Esophagus mucosa (tissue), 1 donor: ENCODE results near the gene BRIP1. TPM values are rescaled to one million over a fixed set of nuclear protein-coding genes. Genes with fewer than 3 reads are reported as not detected.
"Not testable (repeated sequence)": the region's sequence is repeated elsewhere in the genome, so short reads cannot be mapped to it uniquely, and the experiment has no call there.

Experiments
- ATAC-seq: fragments of 200-7000 bp; cut with Tn5 transposase; one replicate; pipeline ENCODE4 v1.9.1; 2020
- total RNA-seq: library from RNA; stranded (reverse); gene quantifications from one replicate; pipeline ENCODE4 v1.2.4, GENCODE V29; 2023
- donor health status: DM: yes; HTN: yes; CAD: no.

The BRIP1 gene
- total RNA-seq, 1 donor from 2014 or later, result 3.9 TPM

GRCh38 chr17:61689610-61690180, 173.6 kb downstream of the BRIP1 start:
- ATAC-seq, result no peak

DNA sequence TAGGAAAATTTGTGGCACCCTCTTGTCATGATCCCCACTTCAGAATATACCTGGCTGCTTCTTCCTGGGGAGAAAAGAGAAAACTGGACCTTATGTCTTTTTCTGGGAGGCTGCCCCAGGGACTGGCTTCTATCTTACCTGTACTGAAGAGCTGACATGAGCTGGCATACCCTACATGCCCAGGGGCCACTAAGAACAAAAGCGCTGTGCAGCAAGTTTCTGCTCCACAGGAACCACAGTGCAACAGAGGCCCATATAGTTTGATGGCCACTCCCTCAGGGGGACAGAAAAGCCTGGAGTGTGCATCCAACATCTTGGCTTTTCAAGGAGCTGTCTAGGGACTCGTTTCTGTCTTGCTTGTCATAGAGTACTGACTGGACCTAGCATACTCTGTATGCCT, 175.6 kb downstream of the BRIP1 start:
- no peak for ATAC-seq

GRCh38 chr17:61686113-61686512, 177.2 kb downstream of the BRIP1 start:
- no peak for ATAC-seq

GRCh38 chr17:61684818-61685217, 178.5 kb downstream of the BRIP1 start:
- ATAC-seq, result no peak

DNA sequence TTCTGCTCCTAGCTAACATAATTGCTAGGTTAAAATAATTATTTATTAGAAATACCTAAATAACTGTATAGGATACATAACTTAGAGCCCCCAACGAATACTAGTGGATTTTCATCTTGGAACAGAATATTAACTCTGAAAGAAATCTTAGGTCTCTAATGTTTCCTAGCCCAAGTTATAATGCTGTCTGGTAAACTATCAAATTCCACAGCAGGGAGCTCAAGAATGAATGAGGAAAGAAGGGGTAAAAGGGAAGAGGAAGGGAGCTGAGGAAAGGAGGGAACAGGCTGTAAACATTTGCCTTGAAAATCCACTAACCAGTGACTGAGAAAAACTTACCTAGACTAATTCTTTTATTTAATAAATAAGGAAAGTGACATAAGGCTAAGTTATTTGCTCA, 179.2 kb downstream of the BRIP1 start:
- no peak for ATAC-seq

- no peak for ATAC-seq
Observed at GRCh38 chr17:61683466-61683865, 179.9 kb downstream of the BRIP1 start.

- ATAC-seq, result no peak
Observed at GRCh38 chr17:61680921-61681320, 182.4 kb downstream of the BRIP1 start.

DNA sequence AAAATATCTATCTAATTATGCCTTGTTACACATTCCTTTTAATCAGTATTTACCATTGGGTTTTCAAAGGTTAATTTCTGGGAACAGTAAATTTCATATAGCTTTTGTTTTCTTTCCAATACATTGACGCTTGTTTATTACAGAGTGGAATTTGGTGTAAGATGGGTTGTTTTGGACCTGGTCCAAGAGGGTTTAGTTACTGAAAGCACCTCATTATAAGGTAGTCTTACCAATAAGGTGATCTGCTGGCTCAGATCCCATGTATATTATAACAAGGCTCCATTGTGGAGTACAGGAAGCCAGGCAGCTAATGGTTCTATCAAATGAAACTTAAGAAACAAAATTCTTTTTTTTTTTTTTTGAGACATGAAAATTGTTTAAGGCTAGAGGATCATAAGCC, 185.0 kb downstream of the BRIP1 start:
- no peak for ATAC-seq

GRCh38 chr17:61677150-61677811, 186.0 kb downstream of the BRIP1 start:
- ATAC-seq, result not testable (repeated sequence)

DNA sequence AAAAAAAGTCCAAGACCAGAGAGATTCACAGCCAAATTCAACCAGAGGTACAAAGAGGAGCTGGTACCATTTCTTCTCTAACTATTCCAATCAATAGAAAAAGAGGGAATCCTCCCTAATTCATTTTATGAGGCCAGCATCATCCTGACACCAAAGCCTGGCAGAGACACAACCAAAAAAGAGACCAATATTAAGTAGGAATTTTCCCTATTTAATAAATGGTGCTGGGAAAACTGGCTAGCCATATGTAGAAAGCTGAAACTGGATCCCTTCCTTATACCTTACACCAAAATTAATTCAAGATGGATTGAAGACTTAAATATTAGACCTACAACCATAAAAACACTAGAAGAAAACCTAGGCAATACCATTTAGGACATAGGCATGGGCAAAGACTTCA, 186.8 kb downstream of the BRIP1 start:
- not testable (repeated sequence) for ATAC-seq

DNA sequence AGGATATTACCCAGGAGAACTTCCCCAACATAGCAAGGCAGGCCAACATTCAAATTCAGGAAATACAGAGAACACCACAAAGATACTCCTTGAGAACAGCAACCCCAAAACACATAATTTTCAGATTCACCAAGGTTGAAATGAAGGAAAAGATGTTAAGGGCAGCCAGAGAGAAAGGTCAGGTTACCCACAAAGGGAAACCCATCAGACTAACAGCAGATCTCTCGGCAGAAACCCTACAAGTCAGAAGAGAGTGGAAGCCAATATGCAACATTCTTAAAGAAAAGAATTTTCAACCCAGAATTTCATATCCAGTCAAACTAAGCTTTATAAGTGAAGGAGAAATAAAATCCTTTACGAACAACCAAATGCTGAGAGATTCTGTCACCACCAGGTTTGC, 188.7 kb downstream of the BRIP1 start:
- not testable (repeated sequence) for ATAC-seq

DNA sequence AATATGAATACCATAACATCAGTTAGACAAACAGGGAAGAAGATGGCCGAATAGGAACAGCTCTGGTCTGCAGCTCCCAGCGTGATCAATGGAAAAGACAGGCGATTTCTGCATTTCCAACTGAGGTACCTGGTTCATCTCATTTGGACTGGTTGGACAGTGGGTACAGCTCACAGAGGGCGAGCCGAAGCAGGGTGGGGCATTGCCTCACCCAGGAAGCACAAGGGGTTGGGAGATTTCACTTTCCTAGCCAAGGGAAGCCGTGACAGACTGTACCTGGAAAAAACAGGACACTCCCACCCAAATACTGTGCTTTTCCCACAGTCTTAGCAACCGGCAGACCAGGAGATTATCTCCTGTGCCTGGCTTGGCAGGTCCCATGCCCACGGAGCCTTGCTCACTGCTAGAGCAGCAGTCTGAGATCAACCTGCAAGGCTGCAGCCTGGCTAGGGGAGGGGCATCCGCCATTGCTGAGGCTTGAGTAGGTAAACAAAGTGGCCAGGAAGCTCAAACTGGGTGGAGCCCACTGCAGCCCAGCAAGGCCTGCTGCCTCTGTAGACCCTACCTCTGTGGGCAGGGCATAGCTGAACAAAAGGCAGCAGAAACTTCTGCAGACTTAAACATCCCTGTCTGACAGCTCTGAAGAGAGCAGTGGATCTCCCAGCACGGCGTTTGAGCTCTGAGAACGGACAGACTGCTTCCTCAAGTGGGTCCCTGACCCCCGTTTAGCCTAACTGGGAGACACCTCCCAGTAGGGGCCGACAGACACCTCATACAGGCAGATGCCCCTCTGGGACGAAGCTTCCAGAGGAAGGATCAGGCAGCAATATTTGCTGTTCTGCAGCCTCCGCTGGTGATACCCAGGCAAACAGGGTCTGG, 190.1 kb downstream of the BRIP1 start:
- ATAC-seq, result not testable (repeated sequence)

DNA sequence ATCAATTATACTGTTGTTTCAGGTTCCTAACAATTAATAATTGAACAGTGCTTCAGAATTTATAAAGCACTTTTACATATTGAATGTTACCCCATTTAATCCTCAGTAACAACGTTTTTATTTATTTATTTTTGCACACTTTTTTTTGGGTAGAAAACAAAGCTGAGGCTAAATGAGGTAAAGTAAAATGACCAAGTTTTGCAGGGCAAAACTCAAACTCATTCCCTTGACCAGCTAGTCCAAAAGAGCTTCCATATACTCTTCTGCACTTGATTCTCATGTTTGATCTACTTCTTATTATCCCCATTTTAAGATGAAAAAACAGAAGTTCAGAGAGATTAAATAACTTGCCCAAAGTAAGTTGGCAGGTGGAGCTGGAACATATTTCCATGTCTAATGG, 191.2 kb downstream of the BRIP1 start:
- no peak for ATAC-seq

DNA sequence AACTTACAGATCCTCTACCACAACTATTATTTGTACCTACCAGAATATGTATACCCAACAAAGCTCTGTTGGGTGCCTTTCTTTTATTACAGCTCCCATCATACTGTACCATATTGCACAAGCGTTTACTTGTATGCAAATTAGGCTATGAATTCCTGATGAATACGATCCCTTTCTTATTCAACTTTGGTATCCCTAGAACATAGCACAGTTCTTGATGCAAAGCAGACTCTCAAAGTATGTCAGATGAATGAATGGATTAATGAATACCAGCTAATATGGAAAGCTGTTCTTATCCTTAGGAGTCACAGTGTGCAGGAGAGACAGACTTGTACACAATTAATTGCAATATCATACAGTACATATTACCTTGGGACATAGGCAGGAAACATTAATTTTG, 192.6 kb downstream of the BRIP1 start:
- no peak for ATAC-seq

DNA sequence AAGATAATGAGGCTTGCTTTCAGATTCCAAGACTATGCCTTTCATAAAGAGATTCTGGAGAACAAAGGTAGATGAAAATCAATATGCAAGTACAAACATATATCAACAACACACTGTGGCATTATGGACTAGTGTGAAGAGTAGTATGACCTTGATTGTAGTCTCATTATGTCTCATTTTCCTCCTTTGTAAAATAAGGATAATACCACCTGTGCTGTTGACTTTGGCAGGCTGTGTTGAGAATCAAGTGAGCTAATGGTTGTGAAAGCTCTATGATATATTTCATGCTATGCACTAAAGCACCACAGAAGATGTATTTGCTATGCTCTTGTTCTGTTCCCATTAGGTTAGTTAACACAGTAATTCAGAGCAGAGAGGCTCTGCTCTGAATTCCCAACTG, 193.8 kb downstream of the BRIP1 start:
- ATAC-seq, result no peak

- no peak for ATAC-seq
Observed at GRCh38 chr17:61668486-61668885, 194.8 kb downstream of the BRIP1 start.

GRCh38 chr17:61666406-61667088, 196.8 kb downstream of the BRIP1 start:
- ATAC-seq, result not testable (repeated sequence)

DNA sequence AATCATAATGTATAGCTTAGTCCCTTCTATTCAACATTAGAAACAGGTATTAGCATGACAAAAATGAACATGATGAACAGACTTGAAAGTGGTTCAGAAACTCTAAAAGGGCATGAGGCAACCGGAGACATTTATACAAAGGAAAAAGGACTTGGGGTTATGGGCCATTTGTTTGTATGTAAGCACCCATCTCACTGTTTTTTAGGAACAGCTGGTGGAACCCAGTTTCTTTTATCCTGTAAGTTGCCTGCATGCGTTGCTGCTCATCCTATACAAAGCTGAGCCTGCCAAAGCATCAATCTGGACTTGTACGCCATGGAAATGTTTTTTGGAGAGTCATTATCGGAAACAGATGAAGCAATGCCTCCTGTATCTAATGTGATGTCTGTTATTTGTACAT, 200.0 kb downstream of the BRIP1 start:
- ATAC-seq, result no peak

- no peak for ATAC-seq
Observed at GRCh38 chr17:61662741-61663140, 200.6 kb downstream of the BRIP1 start.

DNA sequence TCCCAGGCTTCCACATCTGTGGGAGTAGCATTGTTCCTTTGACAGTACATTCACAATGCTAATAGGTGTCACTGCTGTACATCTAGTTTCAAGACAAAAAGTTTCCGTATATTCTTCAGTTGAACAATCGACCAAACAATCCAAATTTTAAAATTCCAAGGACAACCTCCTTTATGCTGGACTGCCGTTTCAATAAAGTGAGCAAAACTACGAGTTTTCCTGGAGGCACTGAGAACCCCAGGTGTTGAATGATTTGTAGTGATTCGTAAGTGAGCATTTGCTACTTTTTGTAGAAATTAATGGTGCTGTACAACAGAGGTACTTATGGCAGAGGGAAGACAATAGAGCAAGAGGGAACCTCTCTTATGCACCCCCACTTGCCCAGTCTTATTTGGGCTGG, 201.1 kb downstream of the BRIP1 start:
- no peak for ATAC-seq

- ATAC-seq, result no peak
Observed at GRCh38 chr17:61660746-61661485, 202.4 kb downstream of the BRIP1 start.

- no peak for ATAC-seq
Observed at GRCh38 chr17:61659437-61659836, 203.9 kb downstream of the BRIP1 start.
